ENCODE results near the gene MAN2C1.
"Not testable (repeated sequence)": the region's sequence is repeated elsewhere in the genome, so short reads cannot be mapped to it uniquely, and the experiment has no call there.

MAN2C1 gene

DNA sequence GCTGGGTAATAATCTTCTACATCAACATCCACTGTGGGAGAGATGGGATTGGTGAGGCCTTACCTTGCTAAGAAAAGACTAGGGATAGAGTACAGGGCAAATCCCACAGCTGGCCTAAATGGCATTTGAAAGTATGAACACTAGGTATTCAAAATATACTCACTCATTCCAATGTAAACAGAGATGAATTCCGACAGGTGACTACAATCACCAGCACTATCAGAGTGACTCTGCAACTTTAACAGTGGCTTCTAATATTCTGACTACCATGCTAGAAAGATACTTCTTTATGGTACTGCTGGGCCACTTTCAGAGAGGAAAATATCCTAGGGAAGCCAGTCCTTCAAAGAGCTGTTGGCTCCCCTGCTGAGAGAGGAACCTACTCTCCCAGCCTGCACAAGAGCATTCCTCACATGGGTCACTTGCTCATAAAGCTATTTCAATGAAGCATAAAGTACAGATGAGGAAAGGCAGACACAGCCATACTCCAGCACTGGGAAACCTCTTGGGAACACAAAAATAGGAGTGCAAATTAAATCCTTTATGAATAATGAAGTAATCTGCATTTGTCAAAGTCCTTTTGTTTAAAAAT lies 21.5 kb upstream of the MAN2C1 start:
- peak; percentile 65 for DNase-seq (ENCODE audit: low read depth)
- no peak overlapping the region for H3K4me3 ChIP-seq (ENCODE audit: low read depth, low read length)
- TF ChIP-seq, protein P1, sequence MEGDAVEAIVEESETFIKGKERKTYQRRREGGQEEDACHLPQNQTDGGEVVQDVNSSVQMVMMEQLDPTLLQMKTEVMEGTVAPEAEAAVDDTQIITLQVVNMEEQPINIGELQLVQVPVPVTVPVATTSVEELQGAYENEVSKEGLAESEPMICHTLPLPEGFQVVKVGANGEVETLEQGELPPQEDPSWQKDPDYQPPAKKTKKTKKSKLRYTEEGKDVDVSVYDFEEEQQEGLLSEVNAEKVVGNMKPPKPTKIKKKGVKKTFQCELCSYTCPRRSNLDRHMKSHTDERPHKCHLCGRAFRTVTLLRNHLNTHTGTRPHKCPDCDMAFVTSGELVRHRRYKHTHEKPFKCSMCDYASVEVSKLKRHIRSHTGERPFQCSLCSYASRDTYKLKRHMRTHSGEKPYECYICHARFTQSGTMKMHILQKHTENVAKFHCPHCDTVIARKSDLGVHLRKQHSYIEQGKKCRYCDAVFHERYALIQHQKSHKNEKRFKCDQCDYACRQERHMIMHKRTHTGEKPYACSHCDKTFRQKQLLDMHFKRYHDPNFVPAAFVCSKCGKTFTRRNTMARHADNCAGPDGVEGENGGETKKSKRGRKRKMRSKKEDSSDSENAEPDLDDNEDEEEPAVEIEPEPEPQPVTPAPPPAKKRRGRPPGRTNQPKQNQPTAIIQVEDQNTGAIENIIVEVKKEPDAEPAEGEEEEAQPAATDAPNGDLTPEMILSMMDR (conservative IDR thresholded peaks at IDR 0.05; ENCODE audit: low read depth, low read length), result no peak

DNA sequence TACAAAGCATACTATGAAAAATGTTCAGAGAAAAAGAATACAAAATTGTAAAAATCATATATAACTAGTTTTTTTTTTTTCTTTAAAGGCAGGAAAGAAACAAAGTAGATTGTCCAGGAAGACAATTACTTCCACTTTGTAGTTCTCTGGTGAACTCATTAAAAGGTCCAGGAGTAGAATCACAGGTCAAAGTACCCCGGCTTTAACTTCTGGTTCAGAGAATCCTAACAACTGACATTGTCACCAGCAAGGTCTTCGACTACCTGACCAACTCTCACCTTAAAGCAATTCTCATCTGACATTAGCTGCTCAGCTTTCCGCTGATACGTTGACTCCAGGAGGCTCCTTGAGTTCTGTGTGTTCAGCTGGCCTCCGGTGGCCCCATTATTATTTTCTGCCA lies 15.6 kb upstream of the MAN2C1 start:
- not testable (repeated sequence) for DNase-seq (ENCODE audit: low read depth); H3K4me3 ChIP-seq (ENCODE audit: low read depth, low read length)

DNA sequence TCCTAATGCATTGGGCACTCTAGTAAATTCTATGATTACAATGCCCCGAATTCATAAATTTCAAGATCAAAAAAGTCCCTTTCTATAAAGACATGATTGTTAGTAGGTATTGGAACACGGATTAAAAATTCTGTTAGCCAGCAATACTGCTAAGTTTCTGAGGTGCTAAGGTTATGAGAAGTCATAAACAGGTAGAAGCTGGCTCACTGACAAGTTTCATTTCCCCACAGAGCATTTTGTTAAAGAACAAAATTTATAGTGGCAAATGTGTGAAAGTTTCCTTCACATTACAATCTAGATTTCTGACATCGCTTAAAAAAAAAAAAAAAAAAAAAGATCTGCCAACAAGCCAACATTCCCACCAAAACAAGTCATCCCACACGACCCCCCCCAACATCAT lies 12.4 kb upstream of the MAN2C1 start:
- TF ChIP-seq, protein P1 (conservative IDR thresholded peaks at IDR 0.05; ENCODE audit: low read depth, low read length), result no peak
- no peak for DNase-seq (ENCODE audit: low read depth)
- H3K4me3 ChIP-seq (ENCODE audit: low read depth, low read length), result no peak overlapping the region

DNA sequence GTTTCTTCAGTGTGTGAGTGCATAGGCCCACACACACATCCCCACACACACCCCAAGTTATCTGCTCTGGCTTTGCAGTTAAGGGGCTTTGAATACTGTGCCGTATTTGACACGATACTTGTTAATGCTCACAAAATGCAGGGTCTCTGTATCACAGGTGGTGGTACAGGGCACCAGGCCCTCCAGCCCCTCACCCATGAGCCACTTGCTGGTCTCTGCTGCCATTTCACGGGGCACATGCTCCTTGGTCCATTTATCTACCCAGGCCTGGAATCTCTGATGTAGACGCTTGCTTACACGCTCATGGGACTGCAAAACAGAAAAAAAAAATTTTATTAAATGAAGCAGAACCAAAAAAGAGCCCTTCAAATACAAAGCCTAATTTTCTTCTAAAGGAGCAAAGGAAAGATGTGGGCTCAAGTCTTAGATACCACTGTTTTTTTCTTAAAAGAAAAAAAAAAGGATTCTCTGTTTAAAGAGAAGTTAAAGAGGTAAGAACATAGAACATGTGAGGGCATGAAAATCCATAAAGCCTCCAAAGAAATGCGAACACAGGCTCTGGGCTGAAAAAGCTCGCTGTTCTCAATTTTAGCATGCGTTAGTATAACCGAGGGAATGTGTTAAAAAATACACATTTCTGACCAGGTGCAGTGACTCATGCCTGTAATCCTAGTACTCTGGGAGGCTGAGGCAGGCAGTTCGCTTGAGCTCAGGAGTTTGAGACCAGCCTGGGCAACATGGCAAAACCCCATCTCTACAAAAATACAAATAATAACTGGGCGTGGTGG lies 3.7 kb upstream of the MAN2C1 start:
- no peak for DNase-seq (ENCODE audit: low read depth)

DNA sequence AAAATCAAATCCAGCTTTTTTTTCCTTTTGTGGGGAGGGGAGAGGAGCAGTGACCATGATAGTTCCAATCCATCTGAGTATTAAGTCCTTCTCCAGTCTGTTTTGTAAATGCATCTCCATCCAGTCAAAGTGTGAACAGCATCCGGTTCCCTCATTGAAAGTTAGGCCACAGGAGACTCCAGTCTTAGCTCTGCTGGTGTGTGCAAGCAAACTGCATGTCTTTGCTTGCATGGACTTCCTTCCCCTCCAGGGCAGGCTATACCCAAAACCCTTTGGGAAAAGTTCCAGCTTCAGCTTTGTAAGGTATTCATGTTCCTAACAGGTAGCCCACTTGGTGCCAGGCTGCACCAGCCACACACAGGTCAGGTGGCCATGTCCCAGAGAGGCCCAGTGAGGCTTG lies 3.1 kb upstream of the MAN2C1 start:
- DNase-seq (ENCODE audit: low read depth), result no peak
- no peak overlapping the region for H3K4me3 ChIP-seq (ENCODE audit: low read depth, low read length)
- TF ChIP-seq, protein P1 (conservative IDR thresholded peaks at IDR 0.05; ENCODE audit: low read depth, low read length), result no peak

More for the DNA sequence above, 3.7 kb upstream of the MAN2C1 start:
- H3K4me3 ChIP-seq (ENCODE audit: low read depth, low read length), result no peak overlapping the region
- TF ChIP-seq, protein P1 (conservative IDR thresholded peaks at IDR 0.05; ENCODE audit: low read depth, low read length), result no peak

DNA sequence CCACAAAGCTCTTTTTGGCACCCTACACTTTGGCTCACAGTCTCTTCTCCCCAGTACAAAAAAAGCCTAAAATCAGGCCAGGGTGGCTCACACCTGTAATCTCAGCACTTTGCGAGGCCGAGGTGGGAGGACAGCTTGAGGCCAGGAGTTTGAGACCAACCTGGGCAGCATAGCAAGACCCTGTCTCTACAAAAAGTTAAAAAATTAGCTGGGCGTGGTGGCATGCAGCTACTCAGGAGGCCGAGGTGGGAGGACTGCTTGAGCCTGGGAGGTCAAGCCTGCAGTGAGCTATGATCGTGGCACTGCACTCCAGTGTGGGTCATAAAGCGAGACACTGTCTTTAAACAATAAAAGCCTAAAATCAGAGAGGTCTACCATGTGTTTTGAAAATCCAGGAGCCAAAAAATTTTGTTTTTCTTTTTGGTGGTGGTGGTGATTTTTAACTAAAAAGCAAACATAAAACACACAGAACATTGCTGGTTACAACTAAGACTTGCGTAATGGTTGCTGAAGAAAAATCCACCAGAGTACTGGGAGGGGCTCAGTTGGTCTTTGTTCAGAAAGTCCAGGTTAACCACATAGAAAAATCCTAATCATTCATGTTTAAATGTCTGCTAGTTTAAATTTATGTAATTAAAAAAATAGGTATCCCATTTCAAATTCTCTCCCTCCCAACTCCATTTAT lies 1.6 kb upstream of the MAN2C1 start:
- no peak for DNase-seq (ENCODE audit: low read depth)
- TF ChIP-seq, protein P1 (conservative IDR thresholded peaks at IDR 0.05; ENCODE audit: low read depth, low read length), result no peak
- no peak overlapping the region for H3K4me3 ChIP-seq (ENCODE audit: low read depth, low read length)

DNA sequence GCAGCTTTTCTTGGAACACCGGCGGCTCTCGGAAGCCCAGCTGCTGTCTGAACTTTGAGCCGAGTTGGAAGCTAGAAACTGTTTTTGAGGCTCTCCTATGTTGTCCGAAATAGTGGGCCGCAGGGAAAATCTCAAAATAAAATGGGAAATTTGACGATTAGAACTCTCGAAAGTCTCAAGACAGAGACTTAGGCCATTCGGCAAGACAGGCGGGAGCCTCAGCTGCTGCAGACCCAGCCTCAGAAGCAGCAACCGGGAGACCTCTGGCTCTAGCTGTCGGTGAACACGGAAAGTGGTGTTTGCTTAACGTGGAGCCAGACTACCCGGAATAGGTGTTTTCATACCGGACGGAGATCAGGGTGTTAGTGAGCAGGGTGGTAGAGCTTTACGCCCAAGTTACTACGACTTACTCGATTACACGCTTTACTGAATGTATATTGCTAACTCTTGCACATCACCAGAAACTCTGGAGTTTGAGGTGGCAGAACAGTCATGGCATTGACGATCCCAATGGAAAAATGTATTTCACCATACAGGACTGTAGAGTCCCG lies 357 bp upstream of the MAN2C1 start:
- DNase-seq (ENCODE audit: low read depth), result no peak
- TF ChIP-seq, protein P1 (conservative IDR thresholded peaks at IDR 0.05; ENCODE audit: low read depth, low read length), result no peak

More for the DNA sequence above, 357 bp upstream of the MAN2C1 start:
- peak overlapping the region; percentile 74 for H3K4me3 ChIP-seq (ENCODE audit: low read depth, low read length)
